ENCODE results near the gene CES3.

DNA sequence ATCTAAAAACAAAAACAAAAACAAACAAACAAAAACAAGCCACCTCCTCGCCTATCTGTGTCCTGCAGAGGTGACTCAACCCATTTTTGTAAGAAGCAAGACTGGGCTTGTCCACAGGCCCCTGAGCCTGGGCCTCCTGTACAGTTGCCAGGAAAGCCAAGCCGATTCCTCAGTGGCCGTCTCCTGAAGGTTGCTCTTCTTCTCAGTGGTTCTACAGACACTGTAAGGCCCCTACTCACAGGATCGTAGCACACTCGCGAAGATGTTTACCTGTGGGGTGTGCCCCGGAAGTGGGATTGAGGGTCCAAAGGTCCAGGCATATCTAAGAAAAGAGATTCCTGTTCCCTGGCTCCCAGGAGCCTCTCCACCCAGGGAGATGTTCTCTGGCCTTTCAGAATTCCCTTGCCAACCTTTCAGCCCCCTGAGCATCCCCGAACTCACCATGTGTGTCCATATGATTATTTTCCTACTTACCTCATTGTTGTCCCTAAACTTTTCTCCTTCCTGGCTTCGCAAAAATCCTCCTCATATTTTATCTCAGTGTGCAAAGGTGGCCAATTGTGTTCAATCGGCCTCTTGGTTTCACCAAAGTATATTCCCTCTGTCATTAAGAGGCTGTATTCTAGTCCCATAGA lies 7.5 kb upstream of the CES3 start:
- TF ChIP-seq, protein P1, sequence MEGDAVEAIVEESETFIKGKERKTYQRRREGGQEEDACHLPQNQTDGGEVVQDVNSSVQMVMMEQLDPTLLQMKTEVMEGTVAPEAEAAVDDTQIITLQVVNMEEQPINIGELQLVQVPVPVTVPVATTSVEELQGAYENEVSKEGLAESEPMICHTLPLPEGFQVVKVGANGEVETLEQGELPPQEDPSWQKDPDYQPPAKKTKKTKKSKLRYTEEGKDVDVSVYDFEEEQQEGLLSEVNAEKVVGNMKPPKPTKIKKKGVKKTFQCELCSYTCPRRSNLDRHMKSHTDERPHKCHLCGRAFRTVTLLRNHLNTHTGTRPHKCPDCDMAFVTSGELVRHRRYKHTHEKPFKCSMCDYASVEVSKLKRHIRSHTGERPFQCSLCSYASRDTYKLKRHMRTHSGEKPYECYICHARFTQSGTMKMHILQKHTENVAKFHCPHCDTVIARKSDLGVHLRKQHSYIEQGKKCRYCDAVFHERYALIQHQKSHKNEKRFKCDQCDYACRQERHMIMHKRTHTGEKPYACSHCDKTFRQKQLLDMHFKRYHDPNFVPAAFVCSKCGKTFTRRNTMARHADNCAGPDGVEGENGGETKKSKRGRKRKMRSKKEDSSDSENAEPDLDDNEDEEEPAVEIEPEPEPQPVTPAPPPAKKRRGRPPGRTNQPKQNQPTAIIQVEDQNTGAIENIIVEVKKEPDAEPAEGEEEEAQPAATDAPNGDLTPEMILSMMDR (IDR thresholded peaks at IDR 0.05 in 4 of 5, conservative IDR thresholded peaks at IDR 0.05 in 1 of 5) = no peak
- no peak for TF ChIP-seq POLR2A (IDR thresholded peaks at IDR 0.05)

Data from gastrocnemius medialis (tissue), 4 donors.